SHP77 (cell line): ENCODE data around the gene ATOX1.

Experiments used
- DNase-seq, 2 experiments: peaks; one replicate each; lab custom pipeline; 2025; lab: John Stamatoyannopoulos, UW

ATOX1 gene

DNA sequence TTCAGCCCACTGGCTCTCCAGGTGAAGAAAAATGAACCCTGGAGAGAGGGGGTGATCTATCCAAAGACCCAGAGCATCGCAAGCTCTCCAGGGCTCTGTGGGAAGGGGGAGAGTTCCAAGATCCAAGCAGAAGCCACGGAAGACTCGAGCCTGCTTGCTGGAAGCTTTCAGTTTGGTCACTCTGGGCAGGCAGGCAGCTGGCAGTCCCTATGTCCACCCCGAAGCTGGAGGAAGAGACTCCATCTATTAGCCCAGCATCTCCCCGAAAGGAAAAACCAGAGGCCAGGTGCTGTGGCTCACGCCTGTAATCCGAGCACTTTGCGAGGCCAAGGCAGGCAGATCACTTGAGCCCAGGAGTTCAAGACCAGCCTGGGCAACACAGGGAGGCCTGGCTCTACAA is 61.0 kb downstream of the ATOX1 start:
- DNase-seq: no peak

DNA sequence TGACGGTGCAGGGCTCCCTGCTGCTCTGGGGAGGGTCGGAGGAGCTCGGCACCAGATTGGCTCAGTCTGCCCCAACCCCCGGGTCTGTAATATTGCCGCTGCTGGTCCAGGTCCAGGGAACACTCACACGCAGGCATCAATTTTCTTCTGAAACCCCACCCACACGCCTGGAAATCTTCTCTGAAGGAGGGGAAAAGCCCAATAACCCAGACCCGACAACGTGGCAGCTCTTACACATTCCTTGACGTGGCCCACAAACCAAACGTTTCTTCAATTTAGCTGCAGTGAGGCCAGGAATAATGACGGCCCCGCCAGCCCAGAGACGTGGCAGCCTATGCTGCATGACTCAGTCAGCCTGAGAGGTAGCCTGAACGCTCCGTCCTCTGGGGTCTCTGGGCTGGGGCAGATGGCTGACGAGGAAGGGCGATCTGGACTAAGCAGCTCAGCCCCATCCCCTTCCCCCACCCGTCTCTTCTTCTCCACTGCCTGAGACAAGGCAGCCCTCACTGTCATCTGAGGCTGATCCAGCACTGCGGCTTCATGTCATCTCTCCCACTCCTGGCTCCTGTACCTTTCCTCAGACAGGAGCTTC is 61.9 kb downstream of the ATOX1 start:
- DNase-seq: no peak

DNA sequence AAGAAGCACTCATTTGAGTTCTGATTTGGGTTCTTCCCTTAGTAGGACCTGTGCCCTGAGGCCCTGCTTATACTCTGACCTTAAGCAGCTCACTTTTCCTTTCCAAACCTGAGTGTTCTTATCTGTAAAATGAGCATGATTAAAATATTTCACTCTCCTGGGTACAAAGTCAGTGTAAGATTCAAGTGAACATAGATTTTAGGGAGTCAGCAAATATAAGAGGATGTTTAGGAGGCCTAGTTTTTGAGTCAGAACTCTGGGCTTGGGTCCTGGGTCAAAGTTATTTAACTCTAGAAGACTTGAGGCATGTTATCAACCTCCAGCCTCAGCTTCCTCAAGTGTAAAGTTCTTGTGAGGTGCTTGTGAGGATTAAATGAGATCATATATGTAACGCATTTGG is 63.0 kb downstream of the ATOX1 start:
- DNase-seq: no peak

- no peak for DNase-seq
These were observed 64.4 kb downstream of the ATOX1 start for GRCh38 chr5:151694035-151694485.
